ENCODE measurements around the gene SLC25A38. TPM values are rescaled to one million over a fixed set of nuclear protein-coding genes. Genes with fewer than 3 reads are reported as not detected.
A peak's percentile ranks its signal among the peaks of the same experiment; 100 is the strongest.
"Not testable (repeated sequence)": the region's sequence is repeated elsewhere in the genome, so short reads cannot be mapped to it uniquely, and the experiment has no call there.

The SLC25A38 gene, protein sequence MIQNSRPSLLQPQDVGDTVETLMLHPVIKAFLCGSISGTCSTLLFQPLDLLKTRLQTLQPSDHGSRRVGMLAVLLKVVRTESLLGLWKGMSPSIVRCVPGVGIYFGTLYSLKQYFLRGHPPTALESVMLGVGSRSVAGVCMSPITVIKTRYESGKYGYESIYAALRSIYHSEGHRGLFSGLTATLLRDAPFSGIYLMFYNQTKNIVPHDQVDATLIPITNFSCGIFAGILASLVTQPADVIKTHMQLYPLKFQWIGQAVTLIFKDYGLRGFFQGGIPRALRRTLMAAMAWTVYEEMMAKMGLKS
- 22.4 TPM for polyA plus RNA-seq (2013, experiment 1 of 2; ENCODE audit: insufficient read length)
- polyA plus RNA-seq (2013, experiment 2 of 2; ENCODE audit: insufficient read length): 19.8 TPM

DNA sequence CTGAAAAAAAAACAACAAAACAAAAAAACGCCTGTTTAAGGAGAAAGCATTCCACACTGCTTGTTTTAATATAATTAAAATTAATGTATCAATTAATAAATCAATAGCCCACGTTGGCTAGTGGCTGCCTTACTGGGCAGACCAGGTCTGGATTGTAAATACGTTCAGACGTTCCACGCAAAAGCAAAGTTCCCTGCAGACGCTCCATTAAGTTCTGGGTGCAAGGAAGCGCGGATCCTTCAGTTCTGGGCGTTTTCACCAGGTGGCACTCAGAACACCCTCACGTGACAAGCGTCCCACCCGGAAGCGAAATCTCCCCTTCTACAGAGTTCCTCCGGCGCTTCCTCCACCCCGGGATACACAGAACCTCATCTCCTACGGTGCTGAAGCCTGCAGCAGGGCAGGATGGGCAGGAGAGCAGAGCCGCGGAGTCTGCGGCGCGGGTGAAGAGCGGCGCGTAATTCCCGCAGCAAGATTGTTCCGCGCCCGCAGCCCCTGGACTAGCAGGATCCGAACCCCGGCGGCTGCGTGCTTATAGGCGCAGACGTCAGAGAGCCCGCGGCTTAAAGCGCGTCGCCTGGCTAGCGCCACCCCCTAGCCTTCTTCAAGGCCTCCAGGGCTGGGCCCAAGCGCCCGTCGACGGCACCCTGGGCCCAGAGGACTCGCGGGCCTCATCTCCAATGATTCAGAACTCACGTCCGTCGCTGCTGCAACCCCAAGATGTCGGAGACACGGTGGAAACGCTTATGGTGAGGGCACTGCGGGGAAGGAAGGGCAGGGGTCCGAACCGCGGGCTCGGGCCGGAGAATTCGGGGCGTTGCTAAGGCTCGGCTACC, at the start of gene SLC25A38:
Gene SLC25A38, plus strand, starts transcription at position 326 of the 836 bp plus-strand sequence. Its CDS starts 355 bp downstream, at position 681.
- peak; percentile 83 for DNase-seq

DNA sequence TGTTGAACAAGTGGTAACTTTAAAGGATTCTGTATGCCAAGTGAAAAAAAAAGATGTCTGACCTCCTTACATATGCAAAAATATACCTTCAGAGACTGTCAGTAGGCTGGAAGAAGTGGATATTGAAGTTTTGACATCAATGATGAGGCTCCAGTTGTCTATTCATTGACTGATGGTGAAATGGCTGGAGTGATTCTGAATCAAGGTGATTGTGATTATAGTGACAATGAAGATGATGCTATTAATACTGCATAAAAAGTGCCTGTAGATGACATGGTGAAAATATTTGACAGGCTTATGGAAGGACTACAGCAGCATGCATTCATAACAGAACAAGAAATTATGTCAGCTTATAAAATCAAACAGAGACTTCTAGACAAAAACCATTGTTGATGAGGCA, 49.6 kb upstream of the SLC25A38 start:
- no peak for DNase-seq

- DNase-seq: no peak
Observed at GRCh38 chr3:39334205-39334604, 49.0 kb upstream of the SLC25A38 start.

GRCh38 chr3:39338201-39338600, 45.0 kb upstream of the SLC25A38 start:
- no peak for DNase-seq

DNA sequence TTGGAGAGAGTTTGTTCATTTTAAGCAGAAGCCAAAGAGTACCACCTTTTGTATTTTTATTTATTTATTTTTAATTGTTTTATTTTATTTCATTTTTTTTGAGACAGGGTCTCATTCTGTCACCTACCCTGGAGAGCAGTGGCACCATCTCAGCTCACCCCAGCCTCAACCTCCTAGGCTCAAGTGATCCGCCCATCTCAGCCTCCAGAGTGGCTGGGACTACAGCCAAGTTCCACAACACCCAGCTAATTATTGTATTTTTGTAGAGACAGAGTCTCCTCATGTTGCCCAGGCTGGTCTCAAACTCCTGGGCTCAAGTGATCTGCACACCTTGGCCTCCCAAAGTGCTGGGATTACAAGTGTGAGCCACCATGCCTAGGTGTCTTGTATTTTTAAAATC, 44.1 kb upstream of the SLC25A38 start:
- DNase-seq: no peak

DNA sequence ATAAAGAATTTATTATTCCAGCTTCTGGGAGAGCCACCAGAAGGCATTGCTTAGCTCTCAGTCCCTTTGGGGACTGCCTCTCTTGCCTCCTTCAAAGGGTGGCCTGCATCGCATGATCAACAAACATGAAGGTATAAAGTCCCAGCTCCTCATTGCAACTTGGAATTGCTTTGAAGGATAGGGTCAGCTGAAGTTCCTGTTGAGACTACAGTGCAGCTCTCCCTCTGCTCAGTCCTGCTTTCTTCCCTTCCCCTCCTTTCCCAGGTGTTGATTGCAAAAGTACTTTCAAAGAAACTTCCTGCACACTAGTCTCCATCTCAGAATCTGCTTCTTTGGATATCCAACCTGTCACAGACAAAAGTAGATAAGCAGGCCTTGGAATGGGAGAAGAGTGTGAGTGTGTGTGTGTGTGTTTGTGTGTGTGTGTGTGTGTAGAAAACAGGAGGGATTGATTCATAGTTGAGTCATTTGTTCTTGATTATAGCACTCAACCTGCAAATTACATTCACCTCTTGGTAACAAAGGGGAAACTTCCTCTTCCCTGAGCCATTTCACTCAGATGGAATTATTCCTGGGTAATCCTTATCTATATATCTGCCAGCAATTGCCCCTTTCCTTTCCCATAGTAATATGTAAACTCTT, 40.0 kb upstream of the SLC25A38 start:
- DNase-seq: no peak

GRCh38 chr3:39343760-39344159, 39.4 kb upstream of the SLC25A38 start:
- DNase-seq: no peak

DNA sequence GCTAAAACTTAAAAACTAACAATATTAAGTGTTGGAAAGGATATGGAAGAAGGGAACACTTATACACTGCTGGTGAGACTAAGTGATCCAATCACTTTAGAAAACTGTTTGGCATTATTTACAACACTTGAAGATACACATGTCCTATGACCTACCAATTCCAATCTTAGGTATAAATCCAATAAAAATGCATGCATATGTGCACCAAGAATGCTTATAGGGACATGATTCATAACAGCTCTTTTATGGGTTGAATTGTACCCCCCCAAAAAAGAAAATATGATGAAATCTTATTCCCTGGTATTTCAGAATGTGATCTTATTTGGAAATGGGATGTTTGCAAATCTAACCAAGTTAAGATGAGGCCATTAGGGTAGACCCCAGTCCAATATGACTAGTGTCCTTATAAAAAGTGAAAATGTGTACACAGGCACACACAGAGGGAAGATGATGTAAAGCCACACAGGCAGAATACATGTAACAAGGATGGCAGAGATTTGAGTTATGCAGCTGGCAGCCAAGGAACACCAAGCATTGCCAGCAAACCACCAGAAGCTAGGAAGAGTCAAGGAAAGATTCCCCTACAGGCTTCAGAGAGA, 38.3 kb upstream of the SLC25A38 start:
- no peak for DNase-seq

GRCh38 chr3:39346785-39347585, 36.2 kb upstream of the SLC25A38 start:
- no peak for DNase-seq

- no peak for DNase-seq
Observed at GRCh38 chr3:39347586-39347876, 35.6 kb upstream of the SLC25A38 start.

- no peak for DNase-seq
Observed at GRCh38 chr3:39349080-39349479, 34.1 kb upstream of the SLC25A38 start.

DNA sequence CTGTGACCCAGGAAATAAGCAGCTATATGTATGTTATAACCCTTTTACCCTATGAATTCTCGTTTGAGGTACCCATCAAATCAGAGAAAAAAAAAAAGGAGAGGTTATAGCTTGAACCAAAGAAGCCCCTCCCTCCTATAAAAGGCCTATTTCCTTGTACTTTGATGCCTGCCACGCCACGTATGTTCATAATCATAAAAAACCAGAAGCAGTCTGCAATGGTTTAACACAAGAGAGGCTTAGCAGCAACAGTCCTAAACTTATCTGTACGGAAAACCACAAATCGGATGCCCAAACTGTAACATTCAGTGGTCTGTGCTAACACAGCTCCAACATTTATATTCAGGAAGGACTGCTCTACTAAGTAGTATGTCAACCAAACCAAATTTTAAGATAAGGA, 32.5 kb upstream of the SLC25A38 start:
- no peak for DNase-seq

GRCh38 chr3:39351134-39351533, 32.0 kb upstream of the SLC25A38 start:
- DNase-seq: not testable (repeated sequence)

DNA sequence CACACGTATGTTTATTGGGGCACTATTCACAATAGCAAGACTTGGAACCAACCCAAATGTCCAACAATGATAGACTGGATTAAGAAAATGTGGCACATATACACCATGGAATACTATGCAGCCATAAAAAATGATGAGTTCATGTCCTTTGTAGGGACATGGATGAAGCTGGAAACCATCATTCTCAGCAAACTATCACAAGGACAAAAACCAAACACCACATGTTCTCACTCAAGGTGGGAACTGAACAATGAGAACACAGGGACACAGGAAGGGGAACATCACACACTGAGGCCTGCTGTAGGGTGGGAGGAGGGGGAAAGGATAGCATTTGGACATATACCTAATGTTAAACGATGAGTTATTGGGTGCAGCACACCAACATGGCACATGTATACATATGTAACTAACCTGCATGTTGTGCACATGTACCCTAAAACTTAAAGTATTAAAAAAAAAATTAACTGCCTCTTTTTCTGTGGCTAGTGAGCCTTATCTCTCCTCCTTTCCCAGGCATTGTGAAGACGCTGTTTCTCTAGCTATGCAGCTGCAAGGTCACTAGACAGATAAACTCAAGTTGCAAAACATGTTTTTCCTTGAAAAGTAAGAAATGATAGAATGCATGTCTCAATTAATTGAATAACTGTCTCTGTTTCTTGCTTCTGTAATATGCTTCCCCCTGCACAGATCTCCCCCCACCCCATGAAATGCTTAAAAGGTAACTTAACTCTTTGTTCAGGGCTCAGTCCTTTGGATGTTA, 29.8 kb upstream of the SLC25A38 start:
- DNase-seq: not testable (repeated sequence)

- no peak for DNase-seq
Observed at GRCh38 chr3:39358333-39358732, 24.8 kb upstream of the SLC25A38 start.

DNA sequence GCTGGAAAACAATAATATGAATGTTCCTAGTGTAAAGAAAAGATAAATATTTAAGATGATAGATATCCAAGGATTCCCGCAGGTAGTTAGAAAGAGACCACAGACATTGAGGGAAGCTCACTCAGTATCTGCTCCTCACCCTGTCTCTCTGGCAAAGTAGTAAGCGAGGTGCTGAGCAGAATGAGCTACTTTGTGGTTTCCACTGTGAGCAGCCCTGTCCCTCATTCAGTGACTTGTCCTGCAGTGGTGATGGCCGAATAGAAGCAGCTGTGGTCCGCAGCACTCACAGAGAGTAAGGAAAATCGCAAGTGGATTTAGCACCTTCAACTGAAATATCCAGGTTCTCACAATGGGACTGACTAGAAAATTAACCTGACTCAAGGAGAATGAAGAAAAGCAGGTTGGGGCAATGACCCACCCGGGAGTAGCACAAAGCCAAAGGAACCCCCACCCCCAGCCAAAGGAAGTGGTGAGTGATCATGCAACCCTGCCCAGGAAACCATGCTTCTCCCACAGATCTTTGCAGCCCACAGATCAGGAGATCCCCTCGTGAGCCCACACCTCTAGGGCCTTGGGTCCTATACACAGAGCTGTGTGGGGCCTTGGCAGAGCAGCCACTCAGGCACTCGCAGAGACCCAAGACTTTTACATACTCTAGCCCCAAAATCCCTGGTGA, 21.8 kb upstream of the SLC25A38 start:
- DNase-seq: no peak

DNA sequence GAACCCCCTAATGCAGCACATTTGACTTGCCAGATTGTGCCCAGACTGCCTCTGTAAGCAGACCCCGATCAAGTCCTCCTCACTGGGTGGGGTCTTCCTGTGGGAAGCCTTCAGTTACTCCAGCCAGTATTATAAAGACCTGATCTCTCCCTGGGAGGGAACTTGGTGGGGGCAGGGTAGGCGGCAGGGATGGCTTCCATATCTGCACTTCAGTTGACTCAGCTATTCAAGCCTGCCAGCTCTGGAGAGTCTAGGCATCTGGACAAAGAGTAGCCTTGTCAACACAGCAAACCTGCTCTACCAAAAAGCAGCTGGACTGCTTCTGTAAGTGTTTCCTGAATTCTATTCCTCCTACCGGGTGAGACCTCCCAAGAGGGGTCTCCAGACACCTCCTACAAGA, 21.0 kb upstream of the SLC25A38 start:
- no peak for DNase-seq

DNA sequence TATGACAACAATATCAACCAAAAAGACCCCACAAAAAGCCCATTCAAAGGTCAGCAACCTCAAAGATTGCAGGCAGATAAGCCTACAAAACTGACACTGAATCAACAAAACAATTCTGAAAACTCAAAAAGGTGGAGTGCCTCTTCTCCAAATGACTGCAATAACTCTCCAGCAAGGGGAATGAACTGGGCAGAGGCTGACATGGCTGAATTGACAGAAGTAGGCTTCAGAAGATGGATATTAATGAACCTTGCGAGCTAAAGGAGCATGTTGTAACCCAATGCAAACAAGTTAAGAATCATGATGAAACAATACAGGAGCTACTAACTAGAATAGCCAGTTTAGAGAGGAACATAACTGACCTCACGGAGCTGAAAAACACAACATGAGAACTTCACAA, 20.4 kb upstream of the SLC25A38 start:
- no peak for DNase-seq

DNA sequence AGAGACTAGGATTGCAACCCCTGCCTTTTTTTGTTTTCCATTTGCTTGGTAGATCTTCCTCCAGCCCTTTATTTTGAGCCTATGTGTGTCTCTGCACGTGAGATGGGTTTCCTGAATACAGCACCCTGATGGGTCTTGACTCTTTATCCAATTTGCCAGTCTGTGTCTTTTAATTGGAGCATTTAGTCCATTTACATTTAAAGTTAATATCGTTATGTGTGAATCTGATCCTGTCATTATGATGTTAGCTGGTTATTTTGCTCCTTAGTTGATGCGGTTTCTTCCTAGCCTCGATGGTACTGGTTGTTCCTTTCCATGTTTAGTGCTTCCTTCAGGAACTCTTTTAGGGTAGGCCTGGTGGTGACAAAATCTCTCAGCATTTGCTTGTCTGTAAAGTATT, 12.7 kb upstream of the SLC25A38 start:
- not testable (repeated sequence) for DNase-seq

DNA sequence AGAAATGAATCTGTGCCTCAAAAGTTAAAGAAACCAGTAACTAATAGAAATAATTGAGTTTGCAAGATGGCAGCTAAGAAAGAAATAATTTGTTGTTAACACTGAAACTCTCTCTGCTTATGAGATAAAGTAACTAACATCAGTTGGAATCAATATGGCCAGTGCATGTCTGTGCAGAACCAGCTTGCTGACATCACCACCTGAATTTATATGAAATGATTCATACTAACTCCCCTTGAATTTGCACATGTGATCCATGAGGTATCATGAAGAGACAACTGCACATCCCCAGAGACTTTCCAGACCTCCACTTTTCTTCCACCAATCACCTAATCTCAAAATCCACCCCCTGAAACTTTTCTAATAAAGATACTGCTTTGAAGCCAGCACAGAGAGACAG, 10.3 kb upstream of the SLC25A38 start:
- DNase-seq: no peak

All from fibroblast of skin of scalp (primary cell).